ENCODE measurements around the gene SNX30.
A peak's percentile ranks its signal among the peaks of the same experiment; 100 is the strongest.

The SNX30 gene

GRCh38 chr9:112784020-112784785 lies 33.6 kb downstream of the SNX30 start (continued):
- TF ChIP-seq PRDM2 (tag by site-specific recombination; IDR thresholded peaks at IDR 0.05; ENCODE audit: borderline replicate concordance) (no peak), TRIM28 (IDR thresholded peaks at IDR 0.05; ENCODE audit: borderline replicate concordance, low read length) (peak; percentile 44; the same call in 1 of the 2 replicates), ZNF223 (tag by site-specific recombination; IDR thresholded peaks at IDR 0.05) (no peak), ZNF629 (tag by site-specific recombination; IDR thresholded peaks at IDR 0.05) (peak; percentile 96), ZNF112 (tag by site-specific recombination; IDR thresholded peaks at IDR 0.05) (no peak), ZNF48 (tag by site-specific recombination; IDR thresholded peaks at IDR 0.05) (no peak), FEZF1 (tag by site-specific recombination; IDR thresholded peaks at IDR 0.05) (no peak), TCF7L2 (IDR thresholded peaks at IDR 0.05; ENCODE audit: borderline replicate concordance, low read depth, low read length) (no peak), REPIN1 (tag by site-specific recombination; IDR thresholded peaks at IDR 0.05; ENCODE audit: low read depth) (no peak), ZBTB1 (tag by site-specific recombination; IDR thresholded peaks at IDR 0.05) (no peak), ZNF792 (tag by site-specific recombination; IDR thresholded peaks at IDR 0.05) (no peak), ZNF239 (tag by site-specific recombination; IDR thresholded peaks at IDR 0.05) (no peak), ZNF610 (tag by site-specific recombination; IDR thresholded peaks at IDR 0.05; ENCODE audit: borderline replicate concordance) (no peak), ZNF596 (tag by site-specific recombination; IDR thresholded peaks at IDR 0.05) (no peak), ZNF843 (tag by site-specific recombination; IDR thresholded peaks at IDR 0.05) (no peak), ZNF16 (tag by site-specific recombination; IDR thresholded peaks at IDR 0.05; ENCODE audit: low read depth) (no peak), OVOL3 (tag by site-specific recombination; IDR thresholded peaks at IDR 0.05) (no peak), ZNF341 (tag by site-specific recombination; IDR thresholded peaks at IDR 0.05; ENCODE audit: low read depth) (no peak), ZNF837 (tag by site-specific recombination; IDR thresholded peaks at IDR 0.05) (no peak), ZNF513 (tag by site-specific recombination; IDR thresholded peaks at IDR 0.05) (no peak), ZNF600 (tag by site-specific recombination; IDR thresholded peaks at IDR 0.05) (no peak), ZBTB7A (tag by site-specific recombination; IDR thresholded peaks at IDR 0.05; ENCODE audit: low read depth) (no peak), REST (tag by site-specific recombination; IDR thresholded peaks at IDR 0.05) (no peak), ZNF768 (tag by site-specific recombination; IDR thresholded peaks at IDR 0.05) (no peak), ZBTB21 (tag by site-specific recombination; IDR thresholded peaks at IDR 0.05) (peak; percentile 93)
- TF ChIP-seq, protein P1, sequence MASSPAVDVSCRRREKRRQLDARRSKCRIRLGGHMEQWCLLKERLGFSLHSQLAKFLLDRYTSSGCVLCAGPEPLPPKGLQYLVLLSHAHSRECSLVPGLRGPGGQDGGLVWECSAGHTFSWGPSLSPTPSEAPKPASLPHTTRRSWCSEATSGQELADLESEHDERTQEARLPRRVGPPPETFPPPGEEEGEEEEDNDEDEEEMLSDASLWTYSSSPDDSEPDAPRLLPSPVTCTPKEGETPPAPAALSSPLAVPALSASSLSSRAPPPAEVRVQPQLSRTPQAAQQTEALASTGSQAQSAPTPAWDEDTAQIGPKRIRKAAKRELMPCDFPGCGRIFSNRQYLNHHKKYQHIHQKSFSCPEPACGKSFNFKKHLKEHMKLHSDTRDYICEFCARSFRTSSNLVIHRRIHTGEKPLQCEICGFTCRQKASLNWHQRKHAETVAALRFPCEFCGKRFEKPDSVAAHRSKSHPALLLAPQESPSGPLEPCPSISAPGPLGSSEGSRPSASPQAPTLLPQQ (tag by site-specific recombination; IDR thresholded peaks at IDR 0.05), result peak; percentile 39; the same call in 1 of the 2 replicates
- TF ChIP-seq, protein P2, sequence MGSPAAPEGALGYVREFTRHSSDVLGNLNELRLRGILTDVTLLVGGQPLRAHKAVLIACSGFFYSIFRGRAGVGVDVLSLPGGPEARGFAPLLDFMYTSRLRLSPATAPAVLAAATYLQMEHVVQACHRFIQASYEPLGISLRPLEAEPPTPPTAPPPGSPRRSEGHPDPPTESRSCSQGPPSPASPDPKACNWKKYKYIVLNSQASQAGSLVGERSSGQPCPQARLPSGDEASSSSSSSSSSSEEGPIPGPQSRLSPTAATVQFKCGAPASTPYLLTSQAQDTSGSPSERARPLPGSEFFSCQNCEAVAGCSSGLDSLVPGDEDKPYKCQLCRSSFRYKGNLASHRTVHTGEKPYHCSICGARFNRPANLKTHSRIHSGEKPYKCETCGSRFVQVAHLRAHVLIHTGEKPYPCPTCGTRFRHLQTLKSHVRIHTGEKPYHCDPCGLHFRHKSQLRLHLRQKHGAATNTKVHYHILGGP (tag by site-specific recombination; IDR thresholded peaks at IDR 0.05), result no peak

Measured in HEK293 (cell line).